Activated T-cell treated with anti-CD3 and anti-CD28 coated beads, Interleukin-2, amount 50 U/mL, for 48 hours (primary cell): ENCODE data around the gene CBX7.

Experiments
- DNase-seq, 2 experiments: peaks; one replicate each; pipeline ENCODE4 v3.0.0-alpha.2; 2020

The CBX7 gene

GRCh38 chr22:39146256-39147101 is 6.0 kb downstream of the CBX7 start:
- DNase-seq: no peak

DNA sequence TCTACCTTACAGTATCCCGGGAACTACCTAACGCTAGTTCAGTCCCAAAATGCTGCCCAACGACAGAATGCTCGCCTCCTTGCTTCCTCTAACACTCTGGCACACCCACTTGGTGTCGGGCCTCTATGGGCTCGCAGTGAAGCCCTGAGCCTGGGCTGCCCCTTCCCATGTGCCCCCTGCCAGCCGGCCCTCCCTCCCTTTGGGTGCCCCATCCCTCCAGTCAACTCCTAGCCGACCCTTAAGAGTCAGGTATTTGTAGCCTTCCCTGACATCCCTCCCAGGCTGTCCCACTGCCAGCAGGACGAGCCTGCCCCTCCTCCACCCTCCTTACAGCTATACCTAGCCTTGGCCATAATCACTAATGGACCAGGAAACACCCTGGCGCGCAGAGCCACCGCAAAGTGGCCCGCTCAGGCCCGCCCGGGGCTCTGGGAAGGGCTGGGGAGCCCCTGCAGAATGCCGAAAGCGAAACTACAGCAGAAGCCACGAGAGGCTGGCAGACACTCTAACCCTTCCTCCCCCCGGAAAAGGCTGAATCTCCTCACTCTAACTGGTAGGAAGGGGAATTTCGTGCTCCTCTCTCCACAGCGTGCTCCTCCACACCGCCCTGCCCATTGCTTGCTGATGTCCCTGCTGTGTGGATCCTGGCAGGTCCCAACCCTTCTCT is 8.2 kb downstream of the CBX7 start:
- DNase-seq: peak; percentile 61 to 67

DNA sequence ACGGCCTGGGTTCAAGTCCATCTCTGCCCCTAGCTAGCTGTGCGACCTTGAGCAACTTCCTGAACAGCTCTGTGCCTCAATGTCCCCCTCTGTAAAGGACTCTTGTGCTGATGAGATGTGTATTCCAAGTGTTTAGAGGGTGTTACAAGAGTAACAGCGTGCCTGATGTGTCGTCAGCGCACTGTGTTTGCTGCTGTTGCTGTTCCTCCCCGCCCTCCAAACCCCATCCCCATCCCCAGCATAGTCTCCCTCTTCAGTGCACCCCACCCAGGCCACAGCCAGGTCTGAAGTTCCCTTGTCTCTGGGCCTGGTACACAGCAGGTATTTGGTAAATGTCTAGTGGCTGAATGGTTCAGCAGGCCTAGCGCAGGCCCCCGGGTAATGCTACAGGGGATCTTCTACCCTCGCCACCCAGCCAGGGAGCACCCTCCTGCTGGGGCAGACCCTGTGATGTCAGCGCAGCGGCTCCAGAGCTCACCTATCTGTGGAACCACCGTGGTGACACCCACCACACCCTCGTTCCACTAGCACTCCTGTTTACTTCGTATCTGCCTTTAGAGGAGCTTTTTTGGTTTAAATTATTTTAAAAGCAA is 10.3 kb downstream of the CBX7 start:
- no peak for DNase-seq

DNA sequence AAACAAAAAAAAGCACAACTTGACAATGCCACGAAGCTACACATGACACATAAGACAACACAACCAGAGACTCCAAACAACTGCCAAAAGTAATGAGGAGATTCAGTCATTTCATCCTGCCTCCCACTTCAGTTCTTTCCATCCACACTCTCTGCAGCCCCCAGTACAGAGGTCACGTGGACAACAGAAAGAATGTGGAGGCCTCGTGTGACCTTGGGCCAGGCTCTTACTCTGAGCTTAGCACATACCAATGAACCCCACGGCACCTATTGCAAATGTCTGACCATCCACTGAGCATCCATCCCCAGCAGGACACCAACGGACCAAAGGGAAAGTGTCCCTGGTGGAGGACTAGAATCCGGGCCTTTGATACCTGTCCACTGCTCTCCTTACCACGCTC is 12.5 kb downstream of the CBX7 start:
- DNase-seq: no peak

DNA sequence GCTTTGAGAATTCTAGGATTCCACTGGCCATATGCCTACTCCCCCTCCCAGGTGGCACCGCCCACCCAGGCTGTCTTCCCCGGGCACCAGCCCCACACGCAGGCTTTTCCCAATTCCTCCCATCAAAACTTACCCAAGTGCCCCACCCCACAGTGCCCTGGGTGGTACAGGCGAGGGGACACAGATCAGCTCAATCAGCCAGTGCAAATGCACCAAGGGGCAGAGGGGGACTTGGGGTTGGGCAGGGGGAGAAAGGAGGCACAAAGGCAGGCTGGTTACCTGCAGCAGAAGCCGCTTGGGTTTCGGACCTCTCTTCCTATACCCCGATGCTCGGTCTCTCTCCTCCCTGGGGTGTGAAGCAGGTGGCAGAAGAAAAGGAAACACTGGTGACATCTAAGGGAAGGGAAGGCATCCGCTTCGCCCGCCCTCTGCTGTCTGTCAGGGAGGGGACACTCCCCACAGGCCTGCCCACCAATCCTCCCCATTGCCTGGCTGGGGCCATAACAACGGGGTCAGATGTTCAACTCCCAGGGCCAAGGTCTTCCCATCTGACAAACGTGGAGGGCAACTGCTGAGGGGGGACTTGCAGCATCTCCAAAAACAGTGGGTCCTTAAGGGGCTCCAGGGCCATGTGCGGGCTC is 14.0 kb downstream of the CBX7 start:
- no peak for DNase-seq

DNA sequence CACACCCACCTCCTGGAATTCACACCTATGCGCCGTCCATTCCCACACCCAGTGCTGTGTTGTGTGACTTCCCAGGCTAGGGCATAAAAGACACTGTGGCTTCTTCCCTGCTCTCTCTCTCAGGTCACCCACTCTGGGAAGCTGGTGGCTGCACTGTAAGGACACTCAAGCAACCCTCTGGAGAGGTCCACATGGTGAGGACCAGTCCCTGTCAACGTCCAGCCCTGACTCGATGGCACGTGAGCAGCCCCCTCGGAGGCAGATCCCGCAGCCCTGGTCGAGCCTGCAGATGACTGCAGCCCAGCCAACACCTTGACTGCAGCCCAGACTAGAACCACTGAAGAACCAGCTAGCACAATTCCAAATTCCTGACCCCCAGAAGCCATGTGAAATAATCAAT is 16.2 kb downstream of the CBX7 start:
- no peak for DNase-seq

- peak; percentile 63 to 68 for DNase-seq
Observed at GRCh38 chr22:39135092-39135896, 17.2 kb downstream of the CBX7 start.

GRCh38 chr22:39134366-39135091 is 18.0 kb downstream of the CBX7 start:
- DNase-seq: no peak

DNA sequence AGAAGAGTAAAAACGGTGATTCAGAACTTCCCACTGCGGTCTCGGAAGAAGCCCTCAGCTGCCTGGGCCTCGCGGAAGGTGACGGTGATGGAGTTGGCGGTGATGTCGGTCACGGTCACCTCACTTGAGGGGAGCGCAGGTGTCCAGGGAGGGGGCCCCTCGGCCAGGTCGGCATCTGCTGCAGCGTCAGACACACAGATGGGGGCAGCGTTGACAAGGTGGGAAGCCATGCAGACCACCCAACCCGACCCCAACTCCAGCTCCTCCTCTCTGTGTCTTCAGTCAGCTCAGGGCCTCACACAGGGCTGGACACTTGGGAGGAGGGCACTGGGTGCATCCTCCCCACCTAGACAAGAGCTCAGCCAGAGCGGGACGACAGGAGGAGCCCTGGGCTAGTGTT is 18.6 kb downstream of the CBX7 start:
- no peak for DNase-seq

- no peak for DNase-seq
Observed at GRCh38 chr22:39132871-39133524, 19.5 kb downstream of the CBX7 start.

DNA sequence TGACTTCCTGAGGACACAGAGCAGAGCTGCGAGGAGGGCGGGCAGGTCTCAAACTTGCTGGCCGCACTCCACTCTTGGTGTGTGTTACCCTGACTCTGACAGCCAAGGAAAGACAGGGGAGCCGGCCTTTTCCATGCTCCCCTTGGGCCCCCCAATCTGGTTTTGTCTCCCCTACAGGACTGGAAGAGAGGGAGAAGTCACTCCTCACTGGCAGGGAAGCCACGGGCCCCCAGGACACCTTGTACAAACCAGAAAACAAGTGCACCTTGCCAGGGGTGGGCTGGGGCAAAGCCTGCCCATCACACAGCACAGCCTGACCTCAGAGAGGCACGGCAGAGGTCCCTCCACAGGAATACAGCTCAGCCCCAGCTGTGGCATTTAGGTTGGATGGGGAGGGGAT is 20.2 kb downstream of the CBX7 start:
- DNase-seq: no peak

GRCh38 chr22:39130892-39131855 is 21.3 kb downstream of the CBX7 start:
- DNase-seq: no peak

DNA sequence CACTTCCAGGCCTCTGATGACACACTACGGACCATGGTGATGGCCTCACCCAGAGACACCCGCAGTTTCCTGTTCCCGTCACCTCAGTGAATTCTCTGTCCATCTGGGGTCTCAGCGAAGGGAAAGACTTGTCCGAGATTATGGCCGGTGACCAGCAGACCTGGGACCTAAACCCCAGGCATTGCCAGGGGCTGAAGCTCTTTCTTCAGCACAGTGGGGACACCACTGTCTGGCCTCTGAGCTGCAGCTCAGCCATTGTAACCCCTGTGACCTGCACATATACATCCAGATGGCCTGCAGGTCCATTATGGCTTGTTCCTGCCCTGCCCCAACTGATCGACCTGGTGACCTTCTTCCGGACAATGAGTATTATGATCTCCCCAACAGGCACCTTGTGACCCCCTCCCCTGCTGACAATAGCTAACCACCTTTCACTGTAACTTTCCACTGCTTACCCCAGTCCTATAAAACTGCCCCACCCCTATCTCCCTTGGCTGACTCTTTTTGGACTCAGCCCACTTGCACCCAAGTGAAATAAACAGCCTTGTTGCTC is 22.3 kb downstream of the CBX7 start:
- DNase-seq: no peak

- DNase-seq: no peak
Observed at GRCh38 chr22:39129746-39130145, 22.7 kb downstream of the CBX7 start.

DNA sequence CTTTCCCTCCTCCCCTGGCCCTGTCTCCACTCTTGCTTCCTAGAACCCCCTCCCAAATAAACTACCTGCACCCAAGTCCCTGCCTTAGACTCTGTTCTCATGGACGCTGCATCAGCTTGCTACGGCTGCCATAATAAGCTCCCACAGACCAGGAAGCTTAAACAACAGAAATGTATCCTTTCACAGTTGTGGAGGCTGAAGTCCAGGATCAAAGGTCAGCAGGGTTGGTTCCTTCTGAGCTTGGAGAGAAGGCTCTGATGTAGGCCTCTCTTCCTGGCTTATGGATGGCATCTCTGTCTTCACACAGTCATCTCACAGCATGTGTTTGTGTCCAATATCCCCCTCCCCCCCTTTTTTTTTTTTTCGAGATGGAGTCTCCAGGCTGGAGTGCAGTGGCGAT is 23.4 kb downstream of the CBX7 start:
- no peak for DNase-seq

DNA sequence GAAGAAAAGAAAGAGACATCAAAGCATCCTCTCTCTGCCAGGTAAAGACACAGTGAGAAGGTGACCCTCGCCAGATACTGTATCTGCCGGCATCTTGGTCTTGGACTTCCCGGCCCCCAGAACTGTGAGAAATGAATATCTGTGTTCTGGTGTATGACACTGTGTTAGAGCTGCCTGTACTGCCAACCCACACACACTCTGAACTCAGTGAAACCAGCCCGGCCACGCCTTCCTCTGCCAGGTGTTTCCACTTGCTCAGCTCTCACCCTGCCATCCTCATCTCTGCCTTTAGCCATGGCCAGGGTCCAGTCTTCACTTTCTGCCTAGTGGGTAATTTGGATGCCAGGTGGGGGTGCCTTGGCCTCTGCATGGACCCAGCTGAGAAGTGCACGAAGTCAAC is 24.0 kb downstream of the CBX7 start:
- no peak for DNase-seq

DNA sequence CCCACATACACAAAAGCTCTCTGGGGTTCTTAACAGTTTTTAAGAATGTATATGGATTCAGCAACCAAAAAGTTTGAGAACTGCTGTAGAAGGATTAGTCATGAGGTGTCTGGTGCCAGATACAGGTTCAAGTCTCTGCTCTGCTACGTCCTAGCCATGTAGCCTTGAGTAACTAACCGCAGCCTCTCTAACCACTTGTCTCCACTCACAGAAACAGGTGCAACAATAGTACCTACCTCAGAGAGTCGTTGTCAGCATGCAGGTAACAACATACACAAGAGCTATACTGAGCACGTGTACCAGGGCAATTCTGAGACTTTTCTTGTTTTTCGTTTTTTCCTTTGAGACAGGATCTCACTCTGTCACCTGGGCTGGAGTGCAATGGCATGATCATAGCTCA is 26.9 kb downstream of the CBX7 start:
- no peak for DNase-seq

DNA sequence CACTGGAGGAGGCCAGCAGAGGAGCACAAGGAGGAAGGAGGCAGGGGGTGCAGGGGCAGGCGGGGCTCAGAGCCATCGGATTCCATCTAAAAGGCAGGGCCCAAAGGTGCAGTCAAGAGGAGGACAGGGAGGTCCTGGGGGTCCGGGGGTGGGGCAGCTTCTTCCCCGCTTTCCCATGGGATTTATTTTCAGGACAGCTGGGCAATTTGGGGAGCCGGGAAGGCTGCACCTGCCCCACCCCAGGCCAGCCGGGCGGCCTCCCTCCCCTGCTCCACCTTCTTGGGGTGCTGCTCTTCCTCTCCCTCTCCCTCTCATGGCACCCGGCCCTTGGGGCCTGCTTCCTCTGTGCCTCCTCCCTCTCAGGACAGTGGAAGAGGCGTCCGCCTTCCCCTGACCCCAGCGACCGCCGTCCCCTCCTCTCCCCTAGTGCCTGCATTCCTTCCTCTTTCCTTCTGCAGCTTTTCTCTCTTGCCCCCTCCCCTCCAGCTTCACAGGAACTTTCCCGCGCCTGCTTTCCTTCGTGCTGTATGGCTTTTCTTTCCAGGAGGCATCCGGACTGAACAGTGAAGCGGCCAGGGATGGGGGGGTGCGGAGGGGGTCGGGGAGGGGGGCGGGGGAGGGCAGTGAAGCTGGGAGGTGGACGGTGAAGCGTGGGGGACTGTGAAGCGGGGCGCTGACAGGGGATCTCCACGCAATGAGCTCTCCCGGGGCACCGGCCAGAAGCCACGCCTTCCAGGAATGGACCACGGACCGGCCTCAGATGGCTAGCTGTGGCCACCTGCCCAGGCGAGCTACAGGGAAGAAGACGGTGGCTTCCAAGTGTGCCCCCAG is 28.5 kb downstream of the CBX7 start:
- no peak for DNase-seq
